GM08714 (cell line): ENCODE results near the gene TMEM245.

ENCODE experiments used
- H3K4me3 ChIP-seq: fragments of 200-500 bp; sonication (Bioruptor generic); 2 replicates; pipeline ENCODE4 v1.5.1; 2014; ENCODE audit warnings: mild to moderate bottlenecking, low read length, inconsistent platforms
- ZNF274 ChIP-seq: IDR thresholded peaks from 2 replicates; pipeline ENCODE4 v1.6.1; 2012; ENCODE audit warnings: mild to moderate bottlenecking, low read depth, low read length

TMEM245 gene

DNA sequence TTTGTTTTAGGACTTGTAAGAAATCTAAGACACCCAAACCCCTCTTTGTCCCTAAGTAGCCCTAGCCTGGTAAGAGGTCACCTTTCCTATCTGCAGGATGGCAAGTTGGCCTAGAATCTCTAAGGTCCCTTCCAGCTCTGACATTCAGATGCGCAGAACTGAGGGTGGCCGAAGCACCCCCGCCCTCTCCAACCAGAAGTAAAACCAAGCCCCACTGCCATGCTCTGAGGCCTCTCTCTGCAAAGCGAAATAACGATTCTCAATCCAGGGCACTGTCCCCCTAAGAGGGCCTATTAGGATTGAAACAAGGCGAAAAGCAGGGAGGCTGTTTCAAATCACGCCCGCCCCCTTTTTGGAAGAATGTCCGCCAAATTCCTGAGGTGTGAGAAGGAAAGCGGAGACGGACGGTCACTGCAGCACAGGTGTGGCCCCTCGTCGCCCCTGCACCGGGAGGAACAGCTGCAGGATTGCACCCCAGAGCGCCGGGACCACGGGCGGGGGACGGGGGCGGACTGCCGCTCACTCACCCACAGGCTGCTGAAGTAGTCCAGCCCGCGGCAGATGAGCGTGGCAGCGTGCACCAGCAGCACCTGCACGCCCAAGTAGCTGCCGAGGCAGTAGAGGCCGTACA lies 824 bp downstream of the TMEM245 start:
- peak overlapping the region; percentile 76 for H3K4me3 ChIP-seq
- TF ChIP-seq ZNF274: no peak

DNA sequence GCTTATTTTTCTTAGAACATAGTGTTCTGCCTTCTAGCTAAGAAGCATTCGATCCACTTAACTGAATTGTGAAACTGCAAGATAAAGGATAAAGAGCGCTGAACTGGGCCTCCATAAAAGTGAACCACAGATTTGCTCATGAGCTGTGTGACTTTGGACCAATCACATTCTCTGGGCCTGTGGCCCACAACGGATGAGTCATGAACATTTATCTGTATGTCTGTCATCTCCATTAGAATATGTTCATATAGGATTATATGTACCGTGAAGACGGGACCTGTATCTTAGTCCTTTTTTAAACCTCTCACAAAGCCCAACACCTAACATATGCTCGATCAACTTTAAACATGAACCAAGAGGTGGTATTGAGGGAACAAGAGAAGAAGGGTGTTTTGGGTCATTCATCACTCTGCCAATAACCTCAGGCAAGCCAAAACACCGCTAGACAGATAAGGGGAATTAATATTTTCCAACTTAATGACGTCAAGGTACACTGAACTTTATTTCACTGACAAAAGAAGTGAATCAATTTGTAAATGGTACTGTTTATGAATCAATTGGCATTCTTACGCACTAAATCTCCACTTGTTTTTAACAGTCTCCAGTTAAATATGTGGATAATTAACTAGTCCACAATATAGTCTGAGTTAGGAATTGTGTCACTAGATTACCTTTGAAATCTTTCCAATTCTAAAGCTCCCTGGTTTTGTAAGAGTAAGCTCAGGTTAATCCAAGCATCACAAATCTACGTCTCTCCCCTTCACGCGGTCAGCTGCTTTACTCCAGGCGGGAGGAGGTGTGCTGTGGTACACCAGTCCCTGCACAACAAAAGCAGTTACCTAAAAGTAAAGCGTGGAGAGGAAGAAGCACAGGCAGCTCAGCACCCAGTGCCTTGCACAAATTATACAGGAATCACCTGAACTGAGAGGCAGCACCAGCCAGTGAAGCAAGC lies 1.6 kb downstream of the TMEM245 start:
- no peak for TF ChIP-seq ZNF274
- H3K4me3 ChIP-seq: peak overlapping the region; percentile 76

DNA sequence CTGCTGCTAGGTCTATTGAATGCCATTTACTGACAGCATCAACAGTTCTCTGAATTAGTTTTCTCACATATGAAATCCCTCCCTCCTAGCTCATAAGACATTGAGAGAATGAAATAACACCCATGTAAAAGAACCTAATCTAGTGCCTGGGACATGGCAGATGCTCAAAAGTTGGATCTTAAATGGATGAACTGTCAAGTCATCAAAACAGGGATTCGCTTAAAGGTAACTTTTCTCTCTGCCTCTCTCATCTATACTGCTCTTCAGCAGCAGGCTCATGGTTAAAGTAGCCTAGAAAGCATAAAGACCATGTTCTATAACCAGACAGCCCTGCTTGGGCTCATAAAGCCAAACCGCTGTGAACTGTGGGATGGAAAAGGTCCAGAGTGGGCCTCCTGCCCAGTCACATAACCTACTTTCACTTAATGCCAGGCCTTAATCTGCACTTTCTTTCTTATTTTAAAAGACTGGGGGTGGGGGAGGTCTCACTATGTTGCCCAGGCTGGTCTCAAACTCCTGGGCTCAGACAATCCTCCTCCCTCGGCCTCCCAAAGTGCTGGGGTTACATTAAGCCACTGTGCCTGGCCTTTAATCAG lies 3.7 kb downstream of the TMEM245 start:
- no peak overlapping the region for H3K4me3 ChIP-seq
- no peak for TF ChIP-seq ZNF274

DNA sequence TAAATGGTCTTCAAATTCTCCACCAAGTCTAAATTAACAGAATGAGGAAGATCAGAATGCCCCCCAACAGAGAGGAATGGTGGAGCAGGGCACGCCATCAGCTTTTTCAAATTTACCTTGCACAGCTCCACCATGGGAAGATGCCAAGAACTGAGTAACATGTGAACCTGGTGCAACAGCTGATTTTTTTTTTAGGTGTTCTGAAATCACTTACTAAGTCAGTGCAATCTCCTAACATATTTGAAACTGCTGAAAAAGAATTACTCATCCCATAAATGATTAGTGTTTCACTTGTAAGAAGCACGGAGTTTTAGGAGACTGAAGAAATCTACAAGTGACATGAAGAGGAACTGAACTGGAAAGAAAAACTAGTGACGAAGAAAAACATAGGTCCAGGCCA lies 5.1 kb downstream of the TMEM245 start:
- H3K4me3 ChIP-seq: no peak overlapping the region
- no peak for TF ChIP-seq ZNF274

DNA sequence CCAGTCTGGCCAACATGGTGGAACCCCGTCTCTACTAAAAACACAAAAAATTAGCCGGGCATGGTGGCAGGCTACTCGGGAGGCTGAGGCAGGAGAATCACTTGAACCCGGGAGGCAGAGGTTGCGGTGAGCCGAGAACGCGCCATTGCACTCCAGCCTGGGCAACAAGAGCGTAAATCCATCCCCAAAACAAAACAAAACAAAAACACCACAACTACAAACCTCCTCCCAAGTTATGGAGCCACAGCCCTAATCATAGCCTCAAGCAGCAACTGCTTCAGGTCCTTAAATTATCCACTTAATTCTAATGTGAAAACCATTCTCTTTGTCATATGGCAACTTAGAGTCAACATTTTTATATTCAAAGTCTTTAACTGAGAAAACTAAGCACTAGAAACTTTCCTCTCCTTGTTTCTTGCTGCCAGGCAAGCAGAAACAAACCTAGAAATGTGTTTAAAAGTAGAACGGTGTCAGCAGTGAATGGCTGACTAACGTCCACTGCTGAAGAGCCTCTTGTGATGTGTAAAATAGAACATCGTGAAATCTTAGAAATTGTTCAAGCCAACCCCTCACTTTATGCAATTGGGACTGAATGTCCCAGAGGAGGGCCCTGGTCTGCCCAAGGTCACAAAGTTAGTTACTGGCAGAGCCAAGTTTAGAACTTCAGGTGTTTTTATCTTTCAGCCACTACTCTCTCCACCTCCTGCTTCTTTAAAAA lies 5.7 kb downstream of the TMEM245 start:
- no peak overlapping the region for H3K4me3 ChIP-seq
- no peak for TF ChIP-seq ZNF274

DNA sequence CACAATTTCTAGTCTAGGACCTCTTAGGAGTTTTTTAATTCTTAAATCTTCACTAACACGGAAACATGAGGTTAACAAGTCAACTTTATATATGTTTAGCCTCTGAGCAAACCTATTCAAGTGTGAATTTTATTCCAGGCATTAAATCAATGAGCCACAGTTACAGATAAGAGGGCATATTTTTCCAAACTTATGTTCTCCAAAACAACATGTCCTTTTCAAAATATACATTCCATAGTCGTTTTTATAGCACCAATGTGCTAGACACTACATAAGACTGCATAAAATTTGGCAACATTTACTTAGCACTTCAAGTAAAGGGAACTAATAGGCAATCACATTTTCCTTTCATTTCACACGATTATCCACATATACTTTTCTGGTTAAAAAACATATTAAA lies 6.5 kb downstream of the TMEM245 start:
- H3K4me3 ChIP-seq: no peak overlapping the region
- no peak for TF ChIP-seq ZNF274

DNA sequence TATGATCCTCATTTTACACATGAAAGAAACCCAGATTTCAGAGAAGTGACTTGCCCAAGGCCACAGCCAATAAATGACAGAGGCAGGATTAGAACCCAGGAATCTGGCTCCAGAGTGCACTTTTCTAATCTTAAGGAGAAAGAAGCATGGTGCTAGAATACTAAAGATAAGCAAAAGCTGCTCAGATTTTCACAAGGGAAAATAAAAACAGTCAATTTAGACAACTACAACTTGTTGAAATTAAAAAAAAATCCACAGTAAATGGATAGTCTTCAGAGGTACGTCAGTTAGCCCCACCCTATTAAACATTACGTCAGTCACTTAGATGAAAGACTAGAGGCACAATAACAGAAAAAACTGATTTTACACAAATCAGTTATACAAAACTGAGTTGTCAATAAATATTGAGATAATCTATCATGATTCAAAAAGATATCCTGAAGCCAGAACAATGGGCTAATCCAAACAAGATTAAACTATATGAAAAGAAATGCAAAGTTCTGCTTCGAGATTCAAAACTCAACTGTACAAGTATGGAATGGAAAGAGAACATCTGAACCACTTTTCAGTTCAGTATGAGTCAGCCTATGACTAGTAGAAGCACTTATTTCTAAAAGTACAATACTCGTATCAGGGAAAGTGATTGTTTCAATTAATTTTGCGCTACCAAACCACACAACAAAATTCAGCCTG lies 9.3 kb downstream of the TMEM245 start:
- H3K4me3 ChIP-seq: no peak overlapping the region; the same call in 1 of the 2 replicates
- no peak for TF ChIP-seq ZNF274

DNA sequence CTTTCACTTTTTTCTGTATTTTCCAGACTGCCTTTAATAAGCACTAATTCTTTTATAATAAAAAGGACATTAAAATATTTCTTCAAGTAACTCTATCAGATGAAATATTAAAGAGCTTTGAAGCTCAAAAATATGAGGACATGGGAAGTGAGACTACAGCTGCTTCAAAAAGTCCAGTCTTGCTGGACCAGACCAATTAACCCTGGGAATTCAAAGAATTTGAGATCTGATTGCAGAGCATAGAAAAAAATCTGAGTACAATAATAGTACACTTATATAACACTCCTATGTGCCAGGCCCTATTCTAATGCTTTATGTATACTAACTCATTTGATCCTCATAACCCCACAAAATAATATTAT lies 9.8 kb downstream of the TMEM245 start:
- no peak overlapping the region; the same call in 1 of the 2 replicates for H3K4me3 ChIP-seq
- TF ChIP-seq ZNF274: no peak

DNA sequence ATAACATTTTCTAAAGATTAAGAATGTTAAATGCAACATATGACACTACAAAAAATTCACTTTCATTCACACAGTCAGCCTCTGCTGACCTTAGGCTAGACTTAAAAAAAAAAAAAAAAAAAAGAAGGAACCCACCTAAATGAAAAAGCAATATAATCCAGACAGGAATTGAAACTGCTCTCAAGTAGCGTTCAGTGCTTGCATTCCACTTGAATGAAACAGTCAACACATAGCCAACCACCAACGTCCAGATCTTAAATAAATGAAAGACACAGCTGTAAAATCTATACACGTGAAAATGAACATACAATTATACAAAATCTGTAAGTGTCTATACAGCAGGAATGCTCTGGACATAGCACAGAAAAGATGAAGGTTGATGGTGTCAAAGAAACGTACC lies 11.4 kb downstream of the TMEM245 start:
- H3K4me3 ChIP-seq: no peak overlapping the region
- no peak for TF ChIP-seq ZNF274

DNA sequence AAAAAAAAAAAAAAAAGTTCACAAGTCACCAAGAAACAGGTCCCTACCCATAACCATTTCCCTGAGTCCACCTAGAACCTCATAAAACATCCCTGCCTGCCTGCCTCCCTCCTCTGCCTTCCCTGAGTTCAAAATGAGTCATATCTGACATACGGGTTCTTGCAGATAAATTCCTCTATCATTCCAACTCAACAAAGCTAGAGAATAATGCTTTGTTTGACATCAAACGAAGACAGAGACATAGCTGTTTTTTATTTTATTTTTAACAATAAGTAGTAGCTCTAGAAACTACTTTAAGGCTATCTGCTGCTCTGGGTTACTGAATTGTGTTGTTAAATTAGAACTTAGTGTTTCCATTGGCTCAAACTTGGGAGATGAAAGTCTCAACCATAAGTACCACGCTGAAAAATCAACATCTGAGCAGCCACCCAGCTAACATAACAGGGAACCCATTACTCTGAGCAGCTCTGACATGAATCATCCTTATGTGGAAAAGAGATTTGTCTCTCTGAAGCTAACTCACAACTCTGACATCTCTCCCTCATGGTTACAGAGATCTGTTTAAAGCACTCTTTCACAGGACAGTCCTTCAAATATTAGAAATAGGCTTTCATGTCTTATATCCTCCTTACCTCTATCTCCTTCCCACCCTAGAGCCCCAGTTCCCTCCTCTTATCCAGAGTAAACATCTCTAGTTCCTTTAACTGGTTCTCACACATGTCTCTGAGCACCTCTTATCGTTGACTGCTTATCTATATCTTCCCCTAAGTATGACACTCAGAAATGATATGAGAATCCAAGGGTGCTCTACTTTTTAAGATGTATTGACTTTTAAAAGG lies 12.1 kb downstream of the TMEM245 start:
- no peak overlapping the region for H3K4me3 ChIP-seq
- no peak for TF ChIP-seq ZNF274

DNA sequence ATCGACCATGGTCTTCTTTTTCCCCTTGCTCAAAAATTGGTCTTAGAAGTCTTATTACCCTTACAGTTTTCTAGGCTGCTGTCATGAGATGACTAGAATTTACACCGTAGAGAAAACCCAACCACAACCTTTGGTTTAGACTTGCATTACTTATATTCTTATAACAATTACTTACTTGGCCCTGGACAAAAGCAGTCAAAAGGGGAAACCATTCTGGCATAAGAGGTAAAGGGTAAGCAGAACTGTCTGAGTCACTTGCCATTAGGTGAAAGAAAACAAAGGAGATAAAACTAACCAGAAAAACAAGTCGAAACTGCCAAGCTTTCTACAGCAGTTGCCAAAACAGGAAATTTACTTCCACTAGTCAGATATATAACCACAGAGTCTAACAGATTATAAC lies 17.9 kb downstream of the TMEM245 start:
- no peak overlapping the region for H3K4me3 ChIP-seq
- TF ChIP-seq ZNF274: no peak

DNA sequence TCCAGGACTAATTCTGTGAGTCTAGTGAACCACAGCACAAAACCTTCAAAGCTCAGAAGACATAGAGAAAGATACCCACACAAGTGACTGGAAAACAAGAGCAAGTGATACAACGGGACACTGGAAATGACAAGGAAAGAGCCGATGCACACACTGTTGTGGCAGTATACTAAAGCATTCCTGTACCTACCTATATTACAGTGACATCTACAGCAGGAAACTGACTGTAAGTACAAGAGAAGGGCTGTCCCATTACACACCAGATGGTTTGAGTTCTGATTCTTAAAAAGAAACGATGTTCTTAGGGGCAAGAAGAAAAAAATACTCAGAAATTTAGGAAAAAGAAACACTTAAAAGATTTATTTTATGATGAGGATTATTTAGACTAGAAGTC lies 18.5 kb downstream of the TMEM245 start:
- H3K4me3 ChIP-seq: no peak overlapping the region
- no peak for TF ChIP-seq ZNF274

DNA sequence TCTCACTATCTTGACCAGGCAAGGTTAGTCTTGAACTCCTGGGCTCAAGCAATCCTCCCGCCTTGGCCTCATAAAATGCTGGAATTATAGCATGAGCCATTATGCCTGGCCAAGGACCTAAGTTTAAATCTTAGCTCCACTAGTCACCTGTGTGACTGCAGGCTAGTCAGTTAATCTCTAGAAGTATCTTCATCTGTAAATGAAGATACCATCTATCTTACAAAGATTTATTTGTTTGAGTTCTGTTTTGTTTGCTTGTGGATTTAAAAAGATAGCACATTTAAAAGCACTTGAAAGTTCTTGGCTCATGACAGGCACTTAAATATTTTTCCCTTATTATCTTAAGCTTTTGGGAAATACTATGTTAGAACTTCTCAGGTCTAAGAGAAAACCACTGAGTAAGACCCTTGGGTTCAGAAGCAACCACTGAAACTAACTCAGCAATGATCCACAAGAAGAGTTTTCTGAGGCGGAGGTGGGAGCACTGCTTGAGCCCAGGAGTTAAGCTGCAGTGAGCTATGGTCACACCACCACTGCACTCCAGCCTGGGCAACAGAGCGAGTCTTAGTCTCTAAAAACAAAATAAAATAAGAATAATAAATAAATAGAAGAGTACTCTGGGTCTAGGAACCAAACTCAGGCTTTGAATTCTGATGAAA lies 19.1 kb downstream of the TMEM245 start:
- no peak overlapping the region for H3K4me3 ChIP-seq
- TF ChIP-seq ZNF274: no peak

DNA sequence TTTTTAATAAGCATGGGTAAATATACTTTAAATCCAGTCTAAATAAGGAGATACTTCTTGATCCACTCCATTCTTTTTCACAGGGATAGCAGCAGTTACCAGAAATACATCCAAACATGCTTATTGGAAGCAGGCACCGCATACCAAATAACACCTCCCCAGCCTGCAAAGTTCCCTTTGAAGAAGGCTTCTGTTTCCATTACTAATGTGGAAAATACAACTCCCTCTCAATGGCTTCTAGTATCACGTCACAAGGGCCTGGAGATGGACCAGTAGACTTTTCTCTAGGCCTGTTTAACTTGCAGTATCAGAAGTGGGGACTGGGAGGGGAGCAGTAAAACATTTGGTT lies 20.8 kb downstream of the TMEM245 start:
- no peak overlapping the region for H3K4me3 ChIP-seq
- TF ChIP-seq ZNF274: no peak
